Trophoblast cell (in vitro differentiated cells and primary cell): Measurements from ENCODE around the gene LRMDA.

Source experiments
- DNase-seq, 2 donors: peaks; one replicate each; pipeline ENCODE4 v3.0.0-alpha.2; 2016
- H2AFZ ChIP-seq: 2 replicates; pipeline ENCODE4 v1.6.1; 2013; ENCODE audit warnings: low read length, moderate library complexity, mild to moderate bottlenecking; ENCODE audit not compliant: insufficient read depth, poor library complexity
- H2AK5ac ChIP-seq: 2 replicates; pipeline ENCODE4 v1.6.1; 2013; ENCODE audit warnings: mild to moderate bottlenecking, low read length
- H2BK120ac ChIP-seq: 2 replicates; pipeline ENCODE4 v1.6.1; 2013; ENCODE audit warnings: low read length, mild to moderate bottlenecking, moderate library complexity; ENCODE audit not compliant: insufficient read depth, poor library complexity
- H2BK12ac ChIP-seq: 2 replicates; pipeline ENCODE4 v1.6.1; 2013; ENCODE audit warnings: mild to moderate bottlenecking, low read length, moderate library complexity
- H2BK5ac ChIP-seq: 2 replicates; pipeline ENCODE4 v1.6.1; 2013; ENCODE audit warnings: low read length, low read depth, moderate library complexity, mild to moderate bottlenecking; ENCODE audit not compliant: poor library complexity
- H3K14ac ChIP-seq: 2 replicates; pipeline ENCODE4 v1.6.1; 2013; ENCODE audit warnings: mild to moderate bottlenecking, low read length
- H3K18ac ChIP-seq: 2 replicates; pipeline ENCODE4 v1.6.1; 2013; ENCODE audit warnings: mild to moderate bottlenecking, low read length
- H3K23ac ChIP-seq: 2 replicates; pipeline ENCODE4 v1.6.1; 2013; ENCODE audit warnings: low read length
- H3K27ac ChIP-seq: 2 replicates; pipeline ENCODE4 v1.5.1; 2013; ENCODE audit warnings: low read depth, mild to moderate bottlenecking, inconsistent platforms, low read length, moderate library complexity
- H3K27me3 ChIP-seq: 2 replicates; pipeline ENCODE4 v1.6.1; 2013; ENCODE audit warnings: inconsistent platforms, mild to moderate bottlenecking, low read length, moderate library complexity; ENCODE audit not compliant: insufficient read depth
- H3K36me3 ChIP-seq, 2 experiments: 1 replicate in 1 of 2; 2 replicates in 1 of 2; pipeline ENCODE4 v1.6.1; 2013; ENCODE audit warnings: low read length in 2 of 2, mild to moderate bottlenecking in 2 of 2, moderate library complexity in 1 of 2; ENCODE audit not compliant: insufficient read depth in 2 of 2, control insufficient read depth in 1 of 2
- H3K4ac ChIP-seq: 2 replicates; pipeline ENCODE4 v1.6.1; 2013; ENCODE audit warnings: low read depth, mild to moderate bottlenecking, low read length, moderate library complexity
- H3K4me1 ChIP-seq, 2 experiments: 1 replicate in 1 of 2; 2 replicates in 1 of 2; pipeline ENCODE4 v1.6.1; 2013; ENCODE audit warnings: low read length in 2 of 2, mild to moderate bottlenecking in 2 of 2, moderate library complexity in 1 of 2; ENCODE audit not compliant: insufficient read depth in 2 of 2, control insufficient read depth in 1 of 2
- H3K4me2 ChIP-seq: 2 replicates; pipeline ENCODE4 v1.6.1; 2013; ENCODE audit warnings: inconsistent platforms, mild to moderate bottlenecking, low read length, moderate library complexity
- H3K4me3 ChIP-seq: 2 replicates; pipeline ENCODE4 v1.5.1; 2013; ENCODE audit warnings: mild to moderate bottlenecking, low read depth, low read length, inconsistent platforms
- H3K79me1 ChIP-seq: one replicate; pipeline ENCODE4 v1.6.1; 2013; ENCODE audit warnings: low read length
- H3K79me2 ChIP-seq: 2 replicates; pipeline ENCODE4 v1.6.1; 2013; ENCODE audit warnings: low read length, mild to moderate bottlenecking; ENCODE audit not compliant: control insufficient read depth, insufficient read depth, poor library complexity
- H3K9ac ChIP-seq: 2 replicates; pipeline ENCODE4 v1.6.1; 2013; ENCODE audit warnings: mild to moderate bottlenecking, low read length
- H3K9me3 ChIP-seq: 2 replicates; pipeline ENCODE4 v1.6.1; 2013; ENCODE audit warnings: low read depth, mild to moderate bottlenecking, control low read depth, inconsistent platforms, low read length; ENCODE audit not compliant: insufficient read depth
- H4K12ac ChIP-seq: 2 replicates; pipeline ENCODE4 v1.6.1; 2013; ENCODE audit warnings: low read depth, mild to moderate bottlenecking, low read length, moderate library complexity
- H4K8ac ChIP-seq: 2 replicates; pipeline ENCODE4 v1.6.1; 2013; ENCODE audit warnings: low read depth, mild to moderate bottlenecking, low read length, moderate library complexity
- H4K91ac ChIP-seq: one replicate; pipeline ENCODE4 v1.6.1; 2013; ENCODE audit warnings: low read depth, mild to moderate bottlenecking, low read length, moderate library complexity
- WGBS: extraction: QIAGEN DNeasy Blood & Tissue Kit; methylation state at CpG from one replicate; pipeline ENCODE4 v1.1.7; 2013; ENCODE audit warnings: missing lambda C conversion rate; ENCODE audit not compliant: insufficient read length, insufficient coverage; ENCODE audit errors: extremely low coverage; 5-methylcytosine and 5-hydroxymethylcytosine counted together

The LRMDA gene

DNA sequence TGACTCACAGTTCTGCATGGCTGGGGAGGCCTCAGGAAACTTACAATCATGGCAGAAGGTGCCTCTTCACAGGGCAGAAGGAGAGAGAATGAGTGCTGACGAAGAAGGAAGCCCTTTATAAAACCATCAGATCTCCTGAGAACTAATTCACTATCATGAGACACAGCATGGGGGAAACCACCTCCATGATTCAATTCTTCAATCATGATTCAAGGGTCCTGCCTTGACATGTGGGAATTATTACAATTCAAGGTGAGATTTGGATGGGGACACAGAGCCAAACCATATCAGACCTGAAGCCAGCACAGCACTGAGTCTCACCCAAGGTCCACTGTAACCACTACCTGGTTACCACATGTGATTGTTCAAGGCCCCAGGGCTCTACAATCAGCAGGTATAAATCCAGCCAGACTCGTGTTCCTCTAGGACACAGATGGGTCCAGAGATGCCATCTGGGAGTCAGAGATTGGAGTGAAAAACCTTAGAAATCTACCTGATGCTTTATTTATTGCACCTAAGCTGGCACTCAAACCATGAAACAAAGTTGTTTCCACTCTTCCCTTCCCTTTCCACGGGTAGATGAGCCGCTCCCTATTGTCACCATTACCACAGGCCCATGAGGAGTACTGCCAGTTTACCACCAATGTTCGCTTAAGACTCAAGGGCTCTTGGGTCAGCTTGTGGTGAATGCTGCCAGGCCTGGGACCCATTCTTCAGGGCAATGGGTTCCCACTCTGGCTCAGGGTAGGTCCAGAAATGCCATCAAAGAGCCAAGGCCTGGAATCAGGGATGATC is 1061.5 kb downstream of the LRMDA start:
- Histone ChIP-seq H2BK120ac (peak overlapping the region; percentile 100), H2BK5ac (peak overlapping the region; percentile 99)
- WGBS = no CpG with 5 or more reads among the region's 5 CpGs

DNA sequence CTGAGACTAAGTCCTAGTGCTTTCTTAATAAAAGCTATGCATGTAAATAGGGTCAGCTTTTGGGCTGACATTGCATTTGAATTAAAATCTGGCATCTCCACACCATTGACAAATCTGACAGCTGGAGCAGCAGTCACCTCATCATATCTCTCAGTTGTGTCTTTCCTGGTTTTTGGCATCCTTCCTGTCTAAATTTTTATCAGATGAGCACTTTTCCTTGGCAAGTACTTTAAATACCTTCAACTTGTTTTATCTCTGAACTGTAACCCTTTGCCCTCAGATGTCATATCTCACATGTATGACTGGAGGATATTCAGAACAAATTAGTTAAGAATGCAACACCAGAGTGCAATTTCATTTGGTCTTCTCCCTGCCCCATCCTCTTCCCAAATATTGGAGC is 1066.2 kb downstream of the LRMDA start:
- H3K18ac ChIP-seq = no peak overlapping the region
- H3K4me1 ChIP-seq = no peaks in the 10 kb centered on the region
- no peak overlapping the region for H2AK5ac ChIP-seq
- peaks cover 2% of the 10 kb centered on the region for H3K79me2 ChIP-seq
- H4K91ac ChIP-seq = no peak overlapping the region
- no peaks in the 10 kb centered on the region for H3K9me3 ChIP-seq
- no peak overlapping the region for H3K27ac ChIP-seq
- DNase-seq = no peak
- peaks cover 6% of the 10 kb centered on the region for H3K79me1 ChIP-seq
- H3K4me2 ChIP-seq = no peak overlapping the region
- H2AFZ ChIP-seq = no peak overlapping the region
- H4K8ac ChIP-seq = no peak overlapping the region
- no peak overlapping the region for H3K23ac ChIP-seq
- no peak overlapping the region for H2BK12ac ChIP-seq
- H3K27me3 ChIP-seq = no peaks in the 10 kb centered on the region
- H2BK5ac ChIP-seq = no peak overlapping the region
- peaks cover 0 to 3% of the 10 kb centered on the region in 2 experiments for H3K36me3 ChIP-seq
- no peak overlapping the region for H3K14ac ChIP-seq
- no peak overlapping the region for H3K9ac ChIP-seq
- H2BK120ac ChIP-seq = no peak overlapping the region
- H3K4me3 ChIP-seq = no peak overlapping the region
- no peak overlapping the region for H4K12ac ChIP-seq
- H3K4ac ChIP-seq = no peak overlapping the region

More for the DNA sequence above, 1061.5 kb downstream of the LRMDA start:
- H4K12ac ChIP-seq = no peak overlapping the region
- peak overlapping the region; percentile 61 for H3K4ac ChIP-seq
- no peak for DNase-seq
- H2AFZ ChIP-seq = peak overlapping the region; percentile 8
- peak overlapping the region; percentile 88 for H4K8ac ChIP-seq
- peak overlapping the region; percentile 98 for H4K91ac ChIP-seq
- no peak overlapping the region for H3K4me2 ChIP-seq
- H3K27me3 ChIP-seq = no peaks in the 10 kb centered on the region
- peak overlapping the region; percentile 94 for H3K27ac ChIP-seq
- no peaks in the 10 kb centered on the region for H3K4me1 ChIP-seq
- peak overlapping the region; percentile 57 for H3K18ac ChIP-seq
- peak overlapping the region; percentile 99 for H2AK5ac ChIP-seq
- H3K79me1 ChIP-seq = peaks cover 11% of the 10 kb centered on the region
- no peak overlapping the region for H3K23ac ChIP-seq
- H3K14ac ChIP-seq = peak overlapping the region; percentile 75
- H2BK12ac ChIP-seq = peak overlapping the region; percentile 99
- no peak overlapping the region for H3K9ac ChIP-seq
- H3K36me3 ChIP-seq = peaks cover 0 to 3% of the 10 kb centered on the region in 2 experiments
- H3K9me3 ChIP-seq = no peaks in the 10 kb centered on the region
- H3K4me3 ChIP-seq = no peak overlapping the region
- peaks cover 2% of the 10 kb centered on the region for H3K79me2 ChIP-seq

DNA sequence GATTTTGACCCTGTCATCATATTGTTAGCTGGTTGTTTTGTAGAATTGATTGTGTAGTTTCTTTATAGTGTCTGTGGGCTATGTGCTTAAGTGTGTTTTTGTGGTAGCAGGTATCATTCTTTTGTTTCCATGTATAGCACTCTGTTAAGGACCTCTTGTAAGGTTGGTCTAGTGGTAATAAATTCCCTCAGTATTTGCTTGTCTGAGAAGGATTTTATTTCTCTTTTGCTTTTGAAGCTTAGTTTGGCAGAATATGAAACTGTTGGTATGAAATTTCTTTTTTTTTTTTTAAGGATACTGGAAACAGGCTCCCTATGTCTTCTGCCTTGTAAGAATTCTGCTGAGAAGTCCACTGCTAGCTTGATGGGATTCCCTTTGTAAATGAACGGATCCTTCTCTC is 1073.4 kb downstream of the LRMDA start:
- no peaks in the 10 kb centered on the region for H3K79me1 ChIP-seq
- no peak overlapping the region for H2AFZ ChIP-seq
- no peak overlapping the region for H3K4me3 ChIP-seq
- H3K27me3 ChIP-seq = no peaks in the 10 kb centered on the region
- no peak overlapping the region for H3K9ac ChIP-seq
- WGBS = no CpG with 5 or more reads among the region's 1 CpG
- no peaks in the 10 kb centered on the region for H3K9me3 ChIP-seq
- no peak overlapping the region for H2BK12ac ChIP-seq
- H4K91ac ChIP-seq = no peak overlapping the region
- no peak overlapping the region for H3K27ac ChIP-seq
- no peak overlapping the region for H3K14ac ChIP-seq
- H4K12ac ChIP-seq = no peak overlapping the region
- no peak overlapping the region for H3K4ac ChIP-seq
- H2BK120ac ChIP-seq = no peak overlapping the region
- DNase-seq = no peak
- no peak overlapping the region for H2AK5ac ChIP-seq
- H3K36me3 ChIP-seq = no peaks in the 10 kb centered on the region
- H3K79me2 ChIP-seq = no peaks in the 10 kb centered on the region
- no peak overlapping the region for H2BK5ac ChIP-seq
- H4K8ac ChIP-seq = no peak overlapping the region
- H3K23ac ChIP-seq = no peak overlapping the region
- no peak overlapping the region for H3K18ac ChIP-seq
- H3K4me1 ChIP-seq = peaks cover 0 to 3% of the 10 kb centered on the region in 2 experiments
- H3K4me2 ChIP-seq = no peak overlapping the region

DNA sequence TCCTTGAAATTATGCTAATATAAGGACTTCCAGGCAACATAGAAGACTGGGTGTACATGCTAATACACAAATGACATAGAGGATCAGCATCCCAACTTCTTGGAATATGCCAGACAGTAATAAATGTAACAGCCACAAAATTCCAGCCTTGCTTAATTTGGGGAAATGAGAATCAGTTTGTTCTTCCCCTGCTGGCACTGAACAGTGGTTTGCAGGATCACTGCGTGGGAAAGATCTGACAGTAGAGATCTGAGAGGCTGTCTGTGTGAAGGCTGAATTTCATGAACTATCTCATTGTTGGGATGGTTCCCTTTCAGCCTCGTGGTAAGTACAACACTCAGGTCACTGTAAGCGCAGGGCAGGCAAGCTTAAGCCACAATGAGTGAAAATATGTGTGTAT is 1078.0 kb downstream of the LRMDA start:
- Histone ChIP-seq H3K27me3 (no peaks in the 10 kb centered on the region), H3K27ac (no peak overlapping the region), H2AFZ (no peak overlapping the region), H3K9ac (no peak overlapping the region), H3K23ac (no peak overlapping the region), H3K79me1 (no peaks in the 10 kb centered on the region), H3K4me2 (no peak overlapping the region), H3K4ac (no peak overlapping the region), H3K4me3 (no peak overlapping the region), H2BK120ac (no peak overlapping the region), H2BK5ac (no peak overlapping the region), H4K91ac (peak overlapping the region; percentile 11), H3K79me2 (no peaks in the 10 kb centered on the region), H3K4me1 (peaks cover 0 to 3% of the 10 kb centered on the region in 2 experiments), H2BK12ac (peak overlapping the region; percentile 0), H3K18ac (no peak overlapping the region), H4K12ac (no peak overlapping the region), H3K14ac (no peak overlapping the region), H3K36me3 (no peaks in the 10 kb centered on the region), H3K9me3 (no peaks in the 10 kb centered on the region), H2AK5ac (no peak overlapping the region), H4K8ac (peak overlapping the region; percentile 0)
- peak in 1 of 2 donors; percentile 4 for DNase-seq
- no CpG with 5 or more reads among the region's 3 CpGs for WGBS
